IMR-90 (cell line): ENCODE measurements around the gene MAGEC2.

Experiments
- BHLHE40 ChIP-seq: fragments of 150-350 bp; IDR thresholded peaks from 2 replicates; pipeline ENCODE4 v1.6.1; 2016; ENCODE audit warnings: mild to moderate bottlenecking, low read depth, low read length
- CEBPB ChIP-seq: IDR thresholded peaks from 2 replicates; pipeline ENCODE4 v1.6.1; 2012; ENCODE audit warnings: low read depth, low read length, improper control_type of control experiment
- CHD1 ChIP-seq: IDR thresholded peaks from 2 replicates; pipeline ENCODE4 v1.6.1; 2012; ENCODE audit warnings: low read depth, low read length, improper control_type of control experiment
- FOS ChIP-seq: fragments of 150-350 bp; IDR thresholded peaks from 2 replicates; pipeline ENCODE4 v1.6.1; 2016; ENCODE audit warnings: low read depth, low read length
- MXI1 ChIP-seq: IDR thresholded peaks from 2 replicates; pipeline ENCODE4 v1.6.1; 2012; ENCODE audit warnings: low read depth, mild to moderate bottlenecking, low read length, moderate library complexity, borderline replicate concordance
- NFE2L2 ChIP-seq: fragments of 150-350 bp; IDR thresholded peaks from 2 replicates; pipeline ENCODE4 v1.6.1; 2016; ENCODE audit warnings: low read depth, mild to moderate bottlenecking, low read length
- POLR2A ChIP-seq: IDR thresholded peaks from 2 replicates; pipeline ENCODE4 v1.6.1; 2012; ENCODE audit warnings: mild to moderate bottlenecking, low read depth, low read length
- RAD21 ChIP-seq: IDR thresholded peaks from 2 replicates; pipeline ENCODE4 v1.6.1; 2012; ENCODE audit warnings: low read length, improper control_type of control experiment
- RCOR1 ChIP-seq: IDR thresholded peaks from 2 replicates; pipeline ENCODE4 v1.6.1; 2012; ENCODE audit warnings: mild to moderate bottlenecking, low read length, improper control_type of control experiment; ENCODE audit not compliant: insufficient replicate concordance
- RFX5 ChIP-seq: IDR thresholded peaks from 2 replicates; pipeline ENCODE4 v1.8.0; 2012; ENCODE audit warnings: low read depth, mild to moderate bottlenecking, low read length, moderate library complexity
- SMC3 ChIP-seq: fragments of 150-350 bp; IDR thresholded peaks from 2 replicates; pipeline ENCODE4 v1.6.1; 2016; ENCODE audit warnings: low read depth, mild to moderate bottlenecking, antibody characterized with exemption, low read length, moderate library complexity
- TF ChIP-seq, protein P1 (sequence below): conservative IDR thresholded peaks from 2 replicates; pipeline ENCODE4 v1.5.1; 2012; ENCODE audit warnings: mild to moderate bottlenecking, low read depth, low read length, improper control_type of control experiment
- TF ChIP-seq, protein P2 (sequence below): fragments of 150-350 bp; IDR thresholded peaks from 2 replicates; pipeline ENCODE4 v1.6.1; 2016; ENCODE audit warnings: low read depth, mild to moderate bottlenecking, low read length, moderate library complexity, borderline replicate concordance
- TF ChIP-seq, protein P3 (sequence below): fragments of 150-350 bp; IDR thresholded peaks from 2 replicates; pipeline ENCODE4 v1.6.1; 2017; ENCODE audit warnings: mild to moderate bottlenecking, antibody characterized with exemption, low read length, low read depth

DNA sequence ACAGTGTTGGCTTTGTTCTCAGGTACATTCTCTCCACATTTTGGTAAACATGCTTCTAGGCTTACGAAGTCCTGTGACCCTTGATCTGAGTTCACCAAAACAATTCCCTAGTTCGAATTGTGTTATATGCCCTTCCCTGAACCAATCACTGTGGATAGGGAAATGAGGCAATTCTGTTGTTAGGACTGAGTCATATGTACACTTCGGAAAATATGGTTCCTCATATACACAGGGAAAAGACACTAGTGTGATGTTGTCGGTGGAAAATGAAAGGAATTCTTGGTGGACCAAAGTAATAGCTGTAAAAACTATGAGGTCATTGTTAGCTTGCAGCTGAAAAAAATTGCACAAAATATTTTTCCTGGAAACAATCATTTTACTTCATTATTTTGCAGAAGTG, 46.6 kb upstream of the MAGEC2 start:
- TF ChIP-seq, protein P1, sequence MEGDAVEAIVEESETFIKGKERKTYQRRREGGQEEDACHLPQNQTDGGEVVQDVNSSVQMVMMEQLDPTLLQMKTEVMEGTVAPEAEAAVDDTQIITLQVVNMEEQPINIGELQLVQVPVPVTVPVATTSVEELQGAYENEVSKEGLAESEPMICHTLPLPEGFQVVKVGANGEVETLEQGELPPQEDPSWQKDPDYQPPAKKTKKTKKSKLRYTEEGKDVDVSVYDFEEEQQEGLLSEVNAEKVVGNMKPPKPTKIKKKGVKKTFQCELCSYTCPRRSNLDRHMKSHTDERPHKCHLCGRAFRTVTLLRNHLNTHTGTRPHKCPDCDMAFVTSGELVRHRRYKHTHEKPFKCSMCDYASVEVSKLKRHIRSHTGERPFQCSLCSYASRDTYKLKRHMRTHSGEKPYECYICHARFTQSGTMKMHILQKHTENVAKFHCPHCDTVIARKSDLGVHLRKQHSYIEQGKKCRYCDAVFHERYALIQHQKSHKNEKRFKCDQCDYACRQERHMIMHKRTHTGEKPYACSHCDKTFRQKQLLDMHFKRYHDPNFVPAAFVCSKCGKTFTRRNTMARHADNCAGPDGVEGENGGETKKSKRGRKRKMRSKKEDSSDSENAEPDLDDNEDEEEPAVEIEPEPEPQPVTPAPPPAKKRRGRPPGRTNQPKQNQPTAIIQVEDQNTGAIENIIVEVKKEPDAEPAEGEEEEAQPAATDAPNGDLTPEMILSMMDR, result no peak
- TF ChIP-seq, protein P2, sequence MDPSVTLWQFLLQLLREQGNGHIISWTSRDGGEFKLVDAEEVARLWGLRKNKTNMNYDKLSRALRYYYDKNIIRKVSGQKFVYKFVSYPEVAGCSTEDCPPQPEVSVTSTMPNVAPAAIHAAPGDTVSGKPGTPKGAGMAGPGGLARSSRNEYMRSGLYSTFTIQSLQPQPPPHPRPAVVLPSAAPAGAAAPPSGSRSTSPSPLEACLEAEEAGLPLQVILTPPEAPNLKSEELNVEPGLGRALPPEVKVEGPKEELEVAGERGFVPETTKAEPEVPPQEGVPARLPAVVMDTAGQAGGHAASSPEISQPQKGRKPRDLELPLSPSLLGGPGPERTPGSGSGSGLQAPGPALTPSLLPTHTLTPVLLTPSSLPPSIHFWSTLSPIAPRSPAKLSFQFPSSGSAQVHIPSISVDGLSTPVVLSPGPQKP, result no peak
- TF ChIP-seq POLR2A, result no peak
- TF ChIP-seq BHLHE40, result no peak
- no peak for TF ChIP-seq RAD21
- no peak for TF ChIP-seq CHD1
- no peak for TF ChIP-seq CEBPB
- TF ChIP-seq RFX5, result no peak
- no peak for TF ChIP-seq MXI1
- no peak for TF ChIP-seq FOS
- TF ChIP-seq, protein P3, sequence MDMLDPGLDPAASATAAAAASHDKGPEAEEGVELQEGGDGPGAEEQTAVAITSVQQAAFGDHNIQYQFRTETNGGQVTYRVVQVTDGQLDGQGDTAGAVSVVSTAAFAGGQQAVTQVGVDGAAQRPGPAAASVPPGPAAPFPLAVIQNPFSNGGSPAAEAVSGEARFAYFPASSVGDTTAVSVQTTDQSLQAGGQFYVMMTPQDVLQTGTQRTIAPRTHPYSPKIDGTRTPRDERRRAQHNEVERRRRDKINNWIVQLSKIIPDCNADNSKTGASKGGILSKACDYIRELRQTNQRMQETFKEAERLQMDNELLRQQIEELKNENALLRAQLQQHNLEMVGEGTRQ, result no peak
- TF ChIP-seq NFE2L2, result no peak
- no peak for TF ChIP-seq SMC3
- no peak for TF ChIP-seq RCOR1
